ENCODE data around the gene TBPL1.
"Not testable (repeated sequence)": the region's sequence is repeated elsewhere in the genome, so short reads cannot be mapped to it uniquely, and the experiment has no call there.

DNA sequence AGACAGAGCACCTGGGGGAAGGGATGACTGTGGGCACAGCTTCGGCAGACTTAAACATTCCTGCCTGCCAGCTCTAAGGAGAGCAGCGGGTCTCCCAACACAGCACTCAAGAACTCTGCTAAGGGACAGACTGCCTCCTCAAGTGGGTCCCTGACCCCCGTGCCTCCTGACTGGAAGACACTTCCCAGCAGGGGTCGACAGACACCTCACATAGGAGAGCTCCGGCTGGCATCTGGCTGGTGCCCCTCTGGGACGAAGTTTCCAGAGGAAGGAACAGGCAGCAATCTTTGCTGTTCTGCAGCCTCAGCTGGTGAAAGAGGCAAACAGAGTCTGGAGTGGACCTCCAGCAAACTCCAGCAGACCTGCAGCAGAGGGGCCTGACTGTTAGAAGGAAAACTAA lies 21.8 kb upstream of the TBPL1 start:
- TF ChIP-seq EZH2 (optimal IDR thresholded peaks at IDR 0.05; ENCODE audit: low read depth, low read length); EZH2phosphoT487 (IDR thresholded peaks at IDR 0.05; ENCODE audit: low read length): not testable (repeated sequence)
- TF ChIP-seq, protein P1, sequence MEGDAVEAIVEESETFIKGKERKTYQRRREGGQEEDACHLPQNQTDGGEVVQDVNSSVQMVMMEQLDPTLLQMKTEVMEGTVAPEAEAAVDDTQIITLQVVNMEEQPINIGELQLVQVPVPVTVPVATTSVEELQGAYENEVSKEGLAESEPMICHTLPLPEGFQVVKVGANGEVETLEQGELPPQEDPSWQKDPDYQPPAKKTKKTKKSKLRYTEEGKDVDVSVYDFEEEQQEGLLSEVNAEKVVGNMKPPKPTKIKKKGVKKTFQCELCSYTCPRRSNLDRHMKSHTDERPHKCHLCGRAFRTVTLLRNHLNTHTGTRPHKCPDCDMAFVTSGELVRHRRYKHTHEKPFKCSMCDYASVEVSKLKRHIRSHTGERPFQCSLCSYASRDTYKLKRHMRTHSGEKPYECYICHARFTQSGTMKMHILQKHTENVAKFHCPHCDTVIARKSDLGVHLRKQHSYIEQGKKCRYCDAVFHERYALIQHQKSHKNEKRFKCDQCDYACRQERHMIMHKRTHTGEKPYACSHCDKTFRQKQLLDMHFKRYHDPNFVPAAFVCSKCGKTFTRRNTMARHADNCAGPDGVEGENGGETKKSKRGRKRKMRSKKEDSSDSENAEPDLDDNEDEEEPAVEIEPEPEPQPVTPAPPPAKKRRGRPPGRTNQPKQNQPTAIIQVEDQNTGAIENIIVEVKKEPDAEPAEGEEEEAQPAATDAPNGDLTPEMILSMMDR (IDR thresholded peaks at IDR 0.05; ENCODE audit: low read length): not testable (repeated sequence)
